Epithelial cell of esophagus (primary cell): ENCODE results near the gene ARHGAP26.

ENCODE experiments used
- DNase-seq: peaks from one replicate; pipeline ENCODE4 v3.0.0; 2010; ENCODE audit warnings: low read depth
- H3K4me3 ChIP-seq: 2 replicates; pipeline ENCODE4 v1.5.1; 2011; ENCODE audit warnings: mild to moderate bottlenecking, low read length, control low read depth
- TF ChIP-seq, protein P1 (sequence below): IDR thresholded peaks from 2 replicates; pipeline ENCODE4 v1.5.1; 2011; ENCODE audit warnings: low read depth, mild to moderate bottlenecking, low read length, control low read depth, inconsistent platforms; ENCODE audit not compliant: insufficient read depth; ENCODE audit errors: missing control alignments

The ARHGAP26 gene

DNA sequence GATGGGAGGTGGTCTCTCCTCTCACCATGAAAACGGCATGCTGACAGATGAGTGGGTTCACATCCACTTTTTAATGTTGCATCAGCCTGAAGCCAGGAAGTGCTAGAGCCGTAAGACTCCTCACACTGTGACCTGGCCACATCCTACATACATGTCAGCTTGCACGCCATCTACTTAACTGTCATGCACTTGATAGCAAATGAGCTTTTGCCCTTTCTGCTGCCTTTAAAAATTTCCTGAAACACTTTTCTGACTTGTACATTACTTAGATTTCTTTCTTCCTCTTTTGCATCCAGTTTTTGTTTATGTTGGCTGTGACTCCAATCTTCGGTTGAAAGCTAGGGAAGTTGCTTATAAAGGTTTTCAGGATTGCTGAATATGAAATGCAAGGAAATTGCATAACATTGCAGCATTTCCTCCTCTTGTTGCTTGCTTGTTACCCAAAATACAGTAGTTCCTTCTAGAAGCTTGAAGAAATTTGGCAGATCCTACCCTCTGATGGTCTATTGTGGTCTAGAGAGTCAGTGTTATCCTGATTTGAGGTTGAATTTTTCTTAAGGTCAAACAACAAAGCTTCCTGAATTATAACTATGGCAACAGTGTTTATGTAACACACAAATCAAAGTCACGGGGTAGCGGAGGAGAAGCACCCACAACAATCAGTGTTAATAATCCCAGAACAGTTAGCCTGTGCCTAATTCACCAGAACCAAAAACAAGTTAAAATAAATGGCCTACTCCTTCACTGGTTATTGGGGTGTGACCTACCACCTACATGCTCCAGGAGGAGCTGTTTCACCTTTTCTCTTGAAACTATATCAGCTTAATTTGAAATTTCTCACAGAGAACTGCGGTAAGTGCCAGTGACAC, 232.5 kb downstream of the ARHGAP26 start:
- TF ChIP-seq, protein P1, sequence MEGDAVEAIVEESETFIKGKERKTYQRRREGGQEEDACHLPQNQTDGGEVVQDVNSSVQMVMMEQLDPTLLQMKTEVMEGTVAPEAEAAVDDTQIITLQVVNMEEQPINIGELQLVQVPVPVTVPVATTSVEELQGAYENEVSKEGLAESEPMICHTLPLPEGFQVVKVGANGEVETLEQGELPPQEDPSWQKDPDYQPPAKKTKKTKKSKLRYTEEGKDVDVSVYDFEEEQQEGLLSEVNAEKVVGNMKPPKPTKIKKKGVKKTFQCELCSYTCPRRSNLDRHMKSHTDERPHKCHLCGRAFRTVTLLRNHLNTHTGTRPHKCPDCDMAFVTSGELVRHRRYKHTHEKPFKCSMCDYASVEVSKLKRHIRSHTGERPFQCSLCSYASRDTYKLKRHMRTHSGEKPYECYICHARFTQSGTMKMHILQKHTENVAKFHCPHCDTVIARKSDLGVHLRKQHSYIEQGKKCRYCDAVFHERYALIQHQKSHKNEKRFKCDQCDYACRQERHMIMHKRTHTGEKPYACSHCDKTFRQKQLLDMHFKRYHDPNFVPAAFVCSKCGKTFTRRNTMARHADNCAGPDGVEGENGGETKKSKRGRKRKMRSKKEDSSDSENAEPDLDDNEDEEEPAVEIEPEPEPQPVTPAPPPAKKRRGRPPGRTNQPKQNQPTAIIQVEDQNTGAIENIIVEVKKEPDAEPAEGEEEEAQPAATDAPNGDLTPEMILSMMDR = peak; percentile 80
- DNase-seq = peak; percentile 56
- H3K4me3 ChIP-seq = no peak overlapping the region

DNA sequence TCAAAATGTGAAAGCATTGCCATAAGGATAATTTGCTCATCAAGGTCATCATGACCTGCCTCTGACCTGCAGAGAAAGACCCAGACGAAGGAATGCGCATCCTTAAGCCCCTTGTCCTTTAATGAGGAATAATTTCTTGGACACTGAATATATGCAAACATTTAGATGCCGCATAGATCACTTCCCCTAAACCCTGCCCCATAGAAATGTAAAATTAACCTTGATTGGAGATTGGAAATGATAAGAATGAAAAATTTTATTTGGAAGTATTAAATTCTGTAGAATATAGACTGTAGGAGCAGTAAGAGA, 233.1 kb downstream of the ARHGAP26 start:
- DNase-seq = no peak
- TF ChIP-seq, protein P1 = no peak
- no peak overlapping the region for H3K4me3 ChIP-seq

DNA sequence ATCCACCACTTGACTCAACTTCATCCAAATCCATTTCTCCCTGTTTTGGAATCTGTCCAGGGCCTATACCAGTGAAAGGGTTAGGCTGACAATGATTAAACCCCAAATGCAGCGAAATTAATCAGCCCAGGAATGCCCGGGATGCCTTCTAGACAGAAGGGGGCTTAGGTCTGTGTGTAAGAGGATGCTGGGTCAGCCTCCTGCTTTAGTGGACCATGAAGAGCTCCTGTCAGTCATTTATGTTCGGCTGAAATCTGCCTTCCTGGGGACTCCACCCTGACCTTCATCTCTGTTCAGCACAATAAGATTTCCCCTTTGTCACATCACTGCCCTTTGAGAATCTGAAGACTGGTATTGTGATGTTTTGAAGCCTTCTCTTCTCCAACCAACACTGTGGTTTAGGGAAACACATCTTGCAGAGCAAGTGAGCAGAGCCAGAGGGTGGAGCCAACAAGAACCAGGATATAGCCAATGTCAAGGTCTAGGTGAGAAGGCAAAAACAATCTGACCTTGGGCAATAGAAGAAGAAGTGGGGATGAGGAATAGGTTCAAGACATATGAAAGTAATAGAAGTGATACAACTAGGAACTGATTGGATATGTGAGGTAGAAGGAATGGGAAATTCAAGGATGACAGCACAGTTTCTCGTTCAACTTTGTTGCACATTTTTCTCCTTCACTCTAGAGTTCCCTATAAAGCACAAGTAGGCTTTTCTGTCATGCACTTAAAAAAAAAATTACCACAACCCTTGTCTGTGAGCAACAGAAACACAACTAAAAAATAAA, 234.4 kb downstream of the ARHGAP26 start:
- no peak for DNase-seq
- TF ChIP-seq, protein P1 = no peak
- no peak overlapping the region for H3K4me3 ChIP-seq

DNA sequence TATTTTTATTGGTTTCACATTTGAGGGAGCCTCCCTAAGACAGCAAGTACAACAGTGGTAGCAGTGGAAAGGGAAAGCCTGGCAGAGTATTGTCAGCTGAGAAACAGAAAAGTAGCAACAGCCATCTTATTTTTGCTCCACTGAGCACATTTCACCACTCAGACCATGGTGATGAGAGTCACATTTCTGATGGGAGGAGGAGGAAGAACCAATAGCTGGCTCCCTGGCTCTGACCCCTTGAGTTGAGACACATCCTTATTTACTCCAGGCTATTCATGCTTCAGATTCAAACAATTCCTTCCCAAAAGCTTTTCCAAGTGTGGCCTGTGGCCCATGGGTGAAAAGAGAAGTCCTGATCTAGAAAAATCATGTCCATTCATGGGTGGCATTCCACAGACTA, 236.3 kb downstream of the ARHGAP26 start:
- H3K4me3 ChIP-seq = no peak overlapping the region
- no peak for DNase-seq
- TF ChIP-seq, protein P1 = no peak

DNA sequence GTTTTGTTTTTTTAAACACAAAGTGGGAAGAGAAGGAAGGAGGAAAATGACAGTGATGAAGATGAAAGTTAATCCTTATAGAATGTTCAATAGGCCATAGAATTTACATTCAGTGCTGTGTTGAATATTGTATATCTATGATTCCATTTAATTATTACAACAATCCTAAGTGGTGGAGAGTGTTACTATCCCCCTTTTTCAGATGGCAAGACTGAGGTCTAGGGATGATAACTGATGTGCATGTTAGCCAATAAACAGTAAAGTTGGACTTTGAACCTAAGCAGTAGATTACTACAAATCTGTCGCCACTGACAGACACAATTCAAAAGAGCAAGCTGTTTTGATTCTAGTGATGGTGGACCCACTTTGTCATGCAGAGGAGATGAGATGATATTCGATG, 237.9 kb downstream of the ARHGAP26 start:
- TF ChIP-seq, protein P1 = no peak
- no peak for DNase-seq
- no peak overlapping the region for H3K4me3 ChIP-seq

DNA sequence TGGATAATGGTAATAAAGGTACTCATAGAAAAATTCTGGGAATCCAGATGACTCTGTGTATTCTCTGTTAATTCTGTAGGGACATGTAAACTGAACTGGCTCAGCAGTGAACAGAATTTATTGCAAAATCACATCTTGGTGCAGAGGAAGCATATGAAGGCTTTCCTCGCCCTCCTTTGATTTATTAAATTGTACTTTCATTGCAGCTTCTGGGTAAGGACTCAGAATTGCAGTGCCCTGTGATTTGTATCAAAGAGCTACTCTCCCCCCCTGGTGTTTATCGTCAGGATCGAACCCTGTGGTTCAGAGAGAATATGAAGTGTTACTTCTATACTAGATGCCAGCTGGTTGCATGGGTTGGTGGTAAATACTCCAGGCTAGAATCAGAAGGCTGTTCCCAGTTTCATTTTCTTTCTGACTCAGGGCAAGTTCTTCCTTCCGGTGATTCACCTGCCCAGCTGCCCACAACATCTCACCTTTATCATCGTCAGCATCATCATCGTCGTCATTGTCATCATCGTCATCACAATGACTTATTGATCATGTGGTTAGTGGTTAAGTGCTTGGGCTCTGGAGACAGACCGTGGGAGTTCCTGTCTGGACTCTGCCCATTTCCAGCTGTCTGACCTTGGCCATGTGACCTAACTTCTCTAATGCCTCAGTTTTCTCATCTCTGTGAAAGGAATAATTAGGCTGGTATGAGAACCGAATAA, 238.8 kb downstream of the ARHGAP26 start:
- no peak overlapping the region for H3K4me3 ChIP-seq
- TF ChIP-seq, protein P1 = no peak
- peak; percentile 97 for DNase-seq
